Stimulated activated CD4-positive, alpha-beta T cell treated with anti-CD3 and anti-CD28 coated beads, Interleukin-2, amount 100 ng/mL, for 48 hours (primary cell): ENCODE results near the gene ADH1C.
"Not testable (repeated sequence)": the region's sequence is repeated elsewhere in the genome, so short reads cannot be mapped to it uniquely, and the experiment has no call there.

Experiments
- DNase-seq, 2 donors: peaks; one replicate each; pipeline ENCODE4 v3.0.0-alpha.2; 2020

Gene ADH1C

GRCh38 chr4:99356992-99357391 is 4.4 kb upstream of the ADH1C start:
- no peak for DNase-seq

GRCh38 chr4:99356149-99356548 is 3.6 kb upstream of the ADH1C start:
- not testable (repeated sequence) for DNase-seq

GRCh38 chr4:99351487-99351886 is 1.1 kb downstream of the ADH1C start:
- no peak for DNase-seq

GRCh38 chr4:99349338-99349737 is 3.2 kb downstream of the ADH1C start:
- DNase-seq, result no peak

GRCh38 chr4:99342624-99343023 is 9.9 kb downstream of the ADH1C start:
- DNase-seq, result not testable (repeated sequence)

GRCh38 chr4:99341426-99341825 is 11.1 kb downstream of the ADH1C start:
- no peak for DNase-seq

GRCh38 chr4:99339172-99339571 is 13.4 kb downstream of the ADH1C start:
- no peak for DNase-seq

- no peak for DNase-seq
Measured at GRCh38 chr4:99336553-99336952, 16.0 kb downstream of the ADH1C start.

GRCh38 chr4:99334880-99335279 is 17.7 kb downstream of the ADH1C start:
- no peak for DNase-seq

GRCh38 chr4:99330648-99331047 is 21.9 kb downstream of the ADH1C start:
- DNase-seq, result no peak

GRCh38 chr4:99329876-99330275 is 22.7 kb downstream of the ADH1C start:
- no peak for DNase-seq

GRCh38 chr4:99324979-99325378 is 27.6 kb downstream of the ADH1C start:
- no peak for DNase-seq

GRCh38 chr4:99324361-99324760 is 28.2 kb downstream of the ADH1C start:
- DNase-seq, result no peak

- DNase-seq, result no peak
Measured at GRCh38 chr4:99323756-99324155, 28.8 kb downstream of the ADH1C start.

GRCh38 chr4:99321241-99322191 is 31.0 kb downstream of the ADH1C start, which contains the start of gene ADH1B:
Gene ADH1B (minus strand): TSS chr4:99321401. CDS start chr4:99321331, 70 bp downstream.
- no peak for DNase-seq

- not testable (repeated sequence) for DNase-seq
Measured at GRCh38 chr4:99317811-99318210, 34.7 kb downstream of the ADH1C start.

- DNase-seq, result no peak
Measured at GRCh38 chr4:99317354-99317753, 35.2 kb downstream of the ADH1C start.

GRCh38 chr4:99315839-99316238 is 36.7 kb downstream of the ADH1C start:
- DNase-seq, result no peak

GRCh38 chr4:99314211-99314610 is 38.3 kb downstream of the ADH1C start:
- DNase-seq, result no peak

GRCh38 chr4:99310389-99310788 is 42.2 kb downstream of the ADH1C start:
- no peak for DNase-seq

- no peak for DNase-seq
Measured at GRCh38 chr4:99305638-99306400, 46.7 kb downstream of the ADH1C start.

GRCh38 chr4:99301376-99302164 is 51.0 kb downstream of the ADH1C start:
- no peak for DNase-seq

GRCh38 chr4:99300934-99301333 is 51.6 kb downstream of the ADH1C start:
- no peak for DNase-seq
